Fibroblast of mammary gland (primary cell): ENCODE results near the gene NXN.
"Not testable (repeated sequence)": the region's sequence is repeated elsewhere in the genome, so short reads cannot be mapped to it uniquely, and the experiment has no call there.

ENCODE experiments used
- DNase-seq: peaks from one replicate; pipeline ENCODE4 v3.0.0-alpha.2; 2010; ENCODE audit warnings: low read depth
- H3K4me3 ChIP-seq: 2 replicates; pipeline ENCODE4 v1.5.1; 2011; ENCODE audit warnings: low read depth, mild to moderate bottlenecking, low read length, moderate library complexity; ENCODE audit not compliant: control insufficient read depth
- TF ChIP-seq, protein P1 (sequence below): conservative IDR thresholded peaks from 2 replicates; pipeline ENCODE4 v1.5.1; 2011; ENCODE audit warnings: low read depth, low read length, inconsistent platforms; ENCODE audit not compliant: control insufficient read depth, insufficient read depth

Gene NXN

DNA sequence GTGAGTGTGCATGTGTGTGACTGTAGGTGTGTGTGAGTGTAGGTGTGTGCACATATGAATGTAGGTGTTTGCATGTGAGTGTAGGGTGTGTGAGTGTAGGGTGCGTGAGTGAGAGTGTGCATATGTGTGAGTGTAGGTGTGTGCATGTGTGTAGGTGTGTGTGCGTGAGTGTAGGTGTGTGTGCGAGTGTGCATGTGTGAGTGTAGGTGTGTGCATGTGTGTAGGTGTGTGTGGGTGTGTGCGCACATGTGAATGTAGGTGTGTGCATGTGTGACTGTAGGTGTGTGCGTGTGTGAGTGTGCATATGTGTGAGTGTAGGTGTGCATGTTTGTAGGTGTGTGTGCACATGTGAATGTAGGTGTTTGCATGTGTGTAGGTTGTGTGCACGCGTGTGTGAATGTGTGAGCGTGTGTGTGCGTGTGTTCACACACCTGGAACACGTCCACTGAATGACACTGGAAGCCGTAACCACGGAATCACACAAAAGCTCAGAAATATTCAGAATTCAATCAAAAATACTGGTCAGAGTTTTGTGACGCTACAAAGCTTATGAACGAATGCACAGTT lies 166.9 kb downstream of the NXN start:
- H3K4me3 ChIP-seq: no peak overlapping the region
- TF ChIP-seq, protein P1, sequence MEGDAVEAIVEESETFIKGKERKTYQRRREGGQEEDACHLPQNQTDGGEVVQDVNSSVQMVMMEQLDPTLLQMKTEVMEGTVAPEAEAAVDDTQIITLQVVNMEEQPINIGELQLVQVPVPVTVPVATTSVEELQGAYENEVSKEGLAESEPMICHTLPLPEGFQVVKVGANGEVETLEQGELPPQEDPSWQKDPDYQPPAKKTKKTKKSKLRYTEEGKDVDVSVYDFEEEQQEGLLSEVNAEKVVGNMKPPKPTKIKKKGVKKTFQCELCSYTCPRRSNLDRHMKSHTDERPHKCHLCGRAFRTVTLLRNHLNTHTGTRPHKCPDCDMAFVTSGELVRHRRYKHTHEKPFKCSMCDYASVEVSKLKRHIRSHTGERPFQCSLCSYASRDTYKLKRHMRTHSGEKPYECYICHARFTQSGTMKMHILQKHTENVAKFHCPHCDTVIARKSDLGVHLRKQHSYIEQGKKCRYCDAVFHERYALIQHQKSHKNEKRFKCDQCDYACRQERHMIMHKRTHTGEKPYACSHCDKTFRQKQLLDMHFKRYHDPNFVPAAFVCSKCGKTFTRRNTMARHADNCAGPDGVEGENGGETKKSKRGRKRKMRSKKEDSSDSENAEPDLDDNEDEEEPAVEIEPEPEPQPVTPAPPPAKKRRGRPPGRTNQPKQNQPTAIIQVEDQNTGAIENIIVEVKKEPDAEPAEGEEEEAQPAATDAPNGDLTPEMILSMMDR: no peak
- DNase-seq: no peak

DNA sequence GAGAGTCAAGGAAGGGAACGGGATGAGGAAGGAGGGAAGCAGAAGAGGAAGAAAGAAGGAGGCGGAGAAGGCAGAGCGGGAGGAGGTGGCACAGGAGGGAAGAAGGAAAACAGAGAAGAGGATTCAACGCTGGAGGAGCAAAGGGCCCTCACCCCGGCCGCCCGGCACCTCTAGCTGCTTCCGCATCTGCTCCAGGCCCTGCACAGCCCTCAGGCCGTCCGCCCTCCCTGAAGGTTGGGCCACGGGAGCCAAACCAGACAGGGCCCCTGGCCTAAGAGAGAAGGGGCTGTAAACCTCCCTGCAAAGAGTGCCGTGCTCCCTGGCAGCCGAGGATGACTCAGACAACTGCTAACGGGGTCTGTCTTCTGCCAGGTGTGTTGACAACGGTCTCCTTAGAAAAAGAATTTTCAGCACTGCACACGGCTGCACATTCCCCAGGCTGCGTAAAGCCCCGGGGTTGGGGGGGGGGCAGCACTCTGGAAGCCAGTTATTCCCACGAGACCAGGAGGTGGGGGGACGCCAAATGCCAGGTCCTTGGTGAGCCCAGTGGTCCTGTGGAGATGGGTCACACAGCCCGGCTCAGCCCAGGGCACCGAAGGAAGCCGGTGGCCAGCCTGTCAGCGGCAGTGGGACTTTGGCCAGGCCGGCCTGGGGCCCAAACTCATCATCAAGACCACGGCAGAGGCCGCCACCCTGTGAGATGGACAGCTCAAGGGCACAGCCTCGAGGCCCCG lies 168.4 kb downstream of the NXN start:
- no peak overlapping the region for H3K4me3 ChIP-seq
- DNase-seq: no peak
- TF ChIP-seq, protein P1: no peak

DNA sequence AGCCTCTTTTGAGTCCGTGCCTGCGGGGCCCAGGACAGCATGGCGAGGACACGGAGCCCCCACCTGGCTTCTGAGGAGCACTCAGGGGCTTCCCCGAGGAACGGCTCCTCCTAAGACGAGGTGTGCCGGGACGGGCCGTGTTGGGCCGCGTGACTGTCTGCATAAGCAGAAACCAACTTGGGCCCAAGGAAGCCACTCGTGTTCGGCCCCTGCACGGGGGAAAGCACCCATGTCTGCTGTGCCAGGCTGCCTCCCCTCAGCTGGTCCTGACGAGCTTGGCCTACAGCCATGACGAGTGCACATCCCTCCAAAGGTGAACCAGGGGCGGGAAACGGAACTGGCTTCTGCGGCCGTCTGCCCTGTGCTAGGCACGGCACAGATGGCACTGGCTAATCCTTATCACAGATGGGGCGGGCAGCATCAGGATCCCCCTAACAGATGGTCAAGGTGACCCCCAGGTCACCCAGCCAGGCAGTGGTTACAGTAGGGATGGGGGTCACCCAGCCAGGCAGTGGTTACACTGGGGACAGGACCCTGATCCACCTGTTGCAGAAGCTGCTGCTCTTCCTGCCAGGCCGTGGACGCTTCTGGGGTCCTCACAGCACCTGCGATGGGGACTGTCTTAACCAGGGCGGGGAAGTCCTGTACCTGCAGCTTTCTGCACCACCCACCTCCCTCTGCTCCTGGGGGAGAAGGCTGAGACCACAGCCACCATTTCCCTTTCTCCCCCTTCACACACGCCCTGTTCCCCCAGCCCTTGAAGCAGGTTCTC lies 171.9 kb downstream of the NXN start:
- TF ChIP-seq, protein P1: no peak
- no peak overlapping the region for H3K4me3 ChIP-seq
- DNase-seq: no peak

DNA sequence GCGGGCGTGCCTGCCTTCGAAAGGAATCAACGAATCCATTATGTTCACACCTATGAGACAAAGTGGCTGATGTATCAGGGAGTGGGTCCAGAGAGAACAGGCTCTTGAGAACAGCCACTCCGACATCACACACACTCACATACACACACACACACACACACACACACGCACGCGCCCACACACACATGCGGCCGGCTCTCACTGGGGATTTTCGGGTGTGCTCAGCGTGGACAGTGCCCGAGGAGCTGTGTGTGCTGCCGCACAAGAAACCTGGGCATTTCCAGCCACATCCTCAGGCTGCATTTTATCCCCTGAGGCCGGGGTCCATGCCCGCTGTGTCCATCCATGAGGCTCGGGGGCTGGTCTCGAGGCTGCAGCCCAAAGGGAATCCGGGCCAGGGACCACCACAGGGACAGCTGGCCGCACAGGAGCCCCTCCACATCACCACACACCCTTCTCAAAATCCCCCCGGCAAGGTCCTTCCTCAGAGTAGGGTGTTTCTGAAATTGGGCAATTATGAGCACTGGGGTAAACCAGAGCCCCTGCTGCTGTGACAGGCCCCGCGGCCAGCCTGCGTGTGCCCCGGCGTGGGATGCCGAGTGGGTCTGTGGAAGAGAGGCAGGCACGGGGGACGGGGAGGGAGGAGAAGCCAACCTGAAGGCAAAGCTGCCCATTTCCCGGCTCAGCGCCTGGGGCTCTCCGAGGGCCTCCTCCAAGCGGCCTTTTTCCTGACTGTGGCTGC lies 172.6 kb downstream of the NXN start:
- no peak for DNase-seq
- TF ChIP-seq, protein P1: no peak

DNA sequence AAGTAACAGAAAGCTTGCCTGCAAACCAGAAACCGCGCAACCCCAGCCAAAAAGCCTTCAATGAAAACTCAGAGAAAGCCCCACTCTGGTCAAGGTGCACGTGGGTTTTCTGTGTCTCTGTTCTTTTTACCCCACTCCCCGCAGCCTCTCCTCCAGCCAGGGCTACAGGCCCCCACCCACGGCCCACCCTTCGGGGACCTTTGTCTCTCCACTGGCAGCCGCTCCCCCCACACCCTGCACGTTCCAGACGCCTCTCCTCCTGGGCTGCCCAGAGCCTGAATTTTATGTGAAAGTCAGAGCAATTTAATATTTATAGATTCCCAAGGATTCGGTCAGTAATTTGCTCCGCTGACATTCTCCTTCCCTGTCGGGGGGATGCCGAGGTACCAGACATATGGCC lies 173.2 kb downstream of the NXN start:
- TF ChIP-seq, protein P1: no peak
- H3K4me3 ChIP-seq: no peak overlapping the region
- DNase-seq: no peak

More for the DNA sequence above, 172.6 kb downstream of the NXN start:
- no peak overlapping the region for H3K4me3 ChIP-seq

DNA sequence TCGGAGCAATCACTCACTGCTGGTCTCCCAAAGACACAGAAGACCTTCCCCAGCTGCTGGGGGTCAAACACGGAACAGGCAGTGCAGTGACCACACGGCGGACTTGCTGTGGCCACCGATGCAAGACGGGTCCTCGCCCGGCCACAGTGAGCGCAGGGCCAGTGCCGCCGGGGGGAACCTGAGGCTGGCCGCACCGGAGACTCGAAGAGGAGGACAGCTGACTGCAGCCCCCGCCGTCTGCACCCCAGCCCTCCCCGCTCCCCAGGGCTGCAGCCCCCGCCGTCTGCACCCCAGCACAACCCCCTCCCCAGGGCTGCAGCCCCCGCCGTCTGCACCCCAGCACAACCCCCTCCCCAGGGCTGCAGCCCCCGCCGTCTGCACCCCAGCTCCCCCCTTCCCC lies 173.7 kb downstream of the NXN start:
- H3K4me3 ChIP-seq, DNase-seq: not testable (repeated sequence)
